Activated CD4-positive, alpha-beta T cell treated with anti-CD3 and anti-CD28 coated beads for 48 hours (primary cell): ENCODE measurements around the gene AGAP2.
"Not testable (repeated sequence)": the region's sequence is repeated elsewhere in the genome, so short reads cannot be mapped to it uniquely, and the experiment has no call there.

ENCODE experiments used
- DNase-seq: peaks from one replicate; pipeline ENCODE4 v3.0.0-alpha.2; 2020

The AGAP2 gene

DNA sequence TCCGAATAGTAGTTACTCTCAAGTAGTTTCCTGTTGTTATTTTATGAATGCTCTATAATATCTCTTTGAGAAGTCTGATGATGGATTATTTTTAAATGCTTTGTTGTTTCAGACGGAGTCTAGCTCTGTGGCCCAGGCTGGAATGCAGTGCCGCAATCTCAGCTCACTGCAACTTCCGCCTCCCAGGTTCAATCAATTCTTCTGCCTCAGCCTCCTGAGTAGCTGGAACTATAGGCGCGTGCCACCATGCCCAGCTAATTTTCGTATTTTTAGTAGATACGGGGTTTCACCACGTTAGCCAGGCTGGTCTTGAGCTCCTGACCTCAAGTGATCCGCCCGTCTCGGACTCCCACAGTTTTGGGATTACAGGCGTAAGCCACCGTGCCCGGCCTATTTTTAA is 46.0 kb downstream of the AGAP2 start:
- DNase-seq, result no peak

- DNase-seq, result no peak
These were observed 49.6 kb downstream of the AGAP2 start for GRCh38 chr12:57688931-57689330.

DNA sequence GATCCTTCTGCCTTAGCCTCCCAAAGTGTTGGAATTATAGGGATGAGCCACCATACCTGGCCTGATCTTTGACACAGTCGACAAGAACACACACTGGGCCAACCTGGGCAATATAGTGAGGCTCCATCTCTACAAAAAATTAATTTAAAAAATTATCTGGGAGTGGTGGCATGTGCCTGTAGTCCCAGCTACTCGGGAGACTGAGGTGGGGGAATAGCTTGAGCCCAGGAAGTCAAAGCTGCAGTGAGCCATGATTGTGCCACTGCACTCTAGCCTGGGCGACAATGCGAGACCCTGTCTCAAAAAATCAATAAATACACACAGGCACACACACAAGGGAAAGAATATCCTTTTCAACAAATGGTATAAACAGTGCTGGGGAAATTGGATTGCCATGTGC is 50.7 kb downstream of the AGAP2 start:
- DNase-seq, result no peak

DNA sequence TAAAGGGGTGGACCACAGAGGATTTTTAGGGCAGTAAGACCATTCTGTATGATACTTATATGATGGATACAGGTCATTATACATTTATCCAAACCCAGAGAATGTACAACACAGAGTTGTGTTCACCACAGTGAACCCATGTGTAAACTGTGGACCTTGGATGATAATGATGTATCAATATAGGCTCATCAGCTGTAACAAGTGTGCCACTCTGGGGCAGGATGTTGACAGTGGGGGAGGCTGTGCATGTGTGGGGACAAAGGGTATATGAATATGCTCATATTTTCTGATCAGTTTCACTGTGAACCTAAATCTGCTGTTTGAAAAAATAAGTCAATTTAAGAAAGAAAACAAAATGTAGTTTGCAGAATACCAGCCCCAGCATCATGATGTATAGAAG is 58.8 kb downstream of the AGAP2 start:
- DNase-seq, result no peak

GRCh38 chr12:57677947-57678346 is 60.6 kb downstream of the AGAP2 start:
- not testable (repeated sequence) for DNase-seq

DNA sequence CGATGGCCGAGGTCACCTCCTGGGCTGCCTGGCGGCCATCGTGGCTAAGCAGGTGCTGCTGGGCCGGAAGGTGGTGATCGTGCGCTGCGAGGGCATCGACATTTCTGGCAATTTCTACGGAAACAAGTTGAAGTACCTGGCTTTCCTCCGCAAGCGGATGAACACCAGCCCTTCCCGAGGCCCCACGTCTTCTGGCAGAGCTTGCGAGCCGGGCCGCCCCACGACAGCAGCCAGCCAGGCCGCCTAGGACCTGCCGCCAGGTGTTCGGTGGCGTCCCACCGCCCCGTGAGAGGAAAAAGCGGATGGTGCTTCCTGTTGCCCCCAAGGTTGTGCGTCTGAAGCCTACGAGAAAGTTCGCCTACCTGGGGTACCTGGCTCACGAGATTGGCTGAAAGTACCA is 63.9 kb downstream of the AGAP2 start:
- no peak for DNase-seq
